Frontal cortex (tissue), 4 donors: ENCODE measurements around the gene HK3. TPM values are rescaled to one million over a fixed set of nuclear protein-coding genes. Genes with fewer than 3 reads are reported as not detected.

Source experiments
- DNase-seq, 2 donors: peaks; one replicate each; pipeline ENCODE4 v3.0.0; 2012; ENCODE audit warnings: low spot score in 2 of 2
- FAIRE-seq: peaks from 2 replicates; lab custom pipeline; 2012; peaks lifted over from hg19 to GRCh38; lab: Jason Lieb, UNC
- total RNA-seq: library from RNA; depleted of rRNA; stranded (reverse); fragments of >200 nt; gene quantifications from one replicate; pipeline ENCODE4 v1.2.3, GENCODE V29; 2014
- donor health status: control.
- donor health status: control.
- donor health status: control.

HK3 gene
- total RNA-seq, 1 donor from 2014 or later, result 0.41 TPM

- FAIRE-seq (no peak), DNase-seq (no peak)
Measured at GRCh38 chr5:176833286-176833685, 65.9 kb downstream of the HK3 start.

- no peak for FAIRE-seq
- DNase-seq, result no peak
Measured at GRCh38 chr5:176832162-176832561, 67.0 kb downstream of the HK3 start.

GRCh38 chr5:176831425-176831824, 67.7 kb downstream of the HK3 start:
- FAIRE-seq, result no peak
- no peak for DNase-seq

- no peak for DNase-seq
- no peak for FAIRE-seq
Measured at GRCh38 chr5:176830995-176831423, 68.1 kb downstream of the HK3 start.

Other genes with a start within 250 kb of the HK3 start
- 6.1 TPM for gene UNC5A, start 88.8 kb downstream of the HK3 start, total RNA-seq
- gene UIMC1, start 107.4 kb upstream of the HK3 start, total RNA-seq, result 109 TPM
- 28.5 TPM for gene ZNF346, start 123.3 kb upstream of the HK3 start, total RNA-seq
- 1.2 TPM for gene FGFR4, start 187.6 kb upstream of the HK3 start, total RNA-seq
- gene NSD1, start 234.4 kb upstream of the HK3 start, total RNA-seq, result 58.7 TPM